Left lung (tissue), 10 donors: ENCODE results near the gene FOXP2. TPM values are rescaled to one million over a fixed set of nuclear protein-coding genes. Genes with fewer than 3 reads are reported as not detected.

Experiments
- ATAC-seq: fragments of 200-7000 bp; cut with Tn5 transposase; one replicate; pipeline ENCODE4 v1.9.1; 2020; ENCODE audit warnings: moderate library complexity
- DNase-seq, 4 donors: peaks; one replicate each; pipeline ENCODE4 v3.0.0-alpha.2; 2013 to 2020
- H3K27ac ChIP-seq, 2 donors: fragments of 200-600 bp; sonication (generic) in 1 of 2; one replicate each; pipeline versions ENCODE4 v1.5.0 to v1.8.0; 2020 to 2021
- H3K27me3 ChIP-seq, 2 donors: fragments of 200-600 bp; sonication (generic) in 1 of 2; one replicate each; pipeline versions ENCODE4 v1.5.0 to v1.8.0; 2020 to 2021
- H3K36me3 ChIP-seq, 2 donors: fragments of 200-600 bp; sonication (generic) in 1 of 2; one replicate each; pipeline versions ENCODE4 v1.5.0 to v1.8.0; 2020 to 2021
- H3K4me1 ChIP-seq, 2 donors: fragments of 200-600 bp; one replicate each; pipeline ENCODE4 v1.8.0; 2021
- H3K4me3 ChIP-seq, 2 donors: fragments of 200-600 bp; sonication (generic) in 1 of 2; one replicate each; pipeline versions ENCODE4 v1.5.0 to v1.8.0; 2020 to 2021; ENCODE audit warnings: mild to moderate bottlenecking in 1 of 2
- H3K9me3 ChIP-seq, 2 donors: fragments of 200-600 bp; sonication (generic) in 1 of 2; one replicate each; pipeline versions ENCODE4 v1.5.0 to v1.8.0; 2020 to 2021
- intact Hi-C, 2 donors: fragments of 100-400 bp; cut with DNase I; formaldehyde crosslinking; loops; one replicate each; pipeline versions ENCODE4 v1.11.2 to v1.14.2; 2022
- polyA plus RNA-seq, 6 donors: library from polyadenylated mRNA; unstranded; fragments of 120-200 nt; gene quantifications; one replicate each; pipeline ENCODE4 v1.2.1, GENCODE V29; 2013; ENCODE audit not compliant: insufficient read length in 6 of 6
- total RNA-seq, 2 donors: library from RNA; stranded (reverse); fragmentation: NEBNext Ultra II Directional; extraction: Animal tissue kit (Norgen Biotek cat#: 25700); gene quantifications; one replicate each; pipeline ENCODE4 v1.2.1, GENCODE V29; 2021
- TF ChIP-seq, protein P1 (sequence below), 2 donors: fragments of 200-600 bp; sonication (generic) in 1 of 2; IDR thresholded peaks; one replicate each; pipeline versions ENCODE4 v1.5.0 to v1.8.0; 2021; ENCODE audit warnings: antibody characterized with exemption in 2 of 2
- donor health status: DM: no; HTN: yes; CAD: no.
- donor health status: DM: no; HTN: no; CAD: no.

FOXP2 gene
- total and polyA plus RNA-seq, 8 donors: 5.9 to 86.8 (median 50.3) TPM

DNA sequence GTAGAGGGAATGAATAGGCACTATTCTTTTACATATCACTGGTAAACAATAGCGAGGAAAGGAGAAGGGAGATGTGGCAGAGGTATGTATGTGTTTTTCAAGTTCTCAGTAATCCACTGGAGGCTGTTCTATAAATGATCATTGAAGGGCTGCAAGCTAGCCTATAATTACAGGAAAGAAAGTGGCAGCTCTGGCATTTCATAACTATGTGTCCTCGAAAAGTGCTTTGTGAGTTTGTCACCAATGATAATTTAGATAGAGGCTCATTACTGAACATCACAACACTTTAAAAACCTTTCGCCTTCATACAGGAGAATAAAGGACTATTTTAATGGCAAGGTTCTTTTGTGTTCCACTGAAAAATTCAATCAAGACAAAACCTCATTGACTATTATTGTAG lies 235.1 kb downstream of the FOXP2 start:
- Histone ChIP-seq H3K36me3 (no peaks in the 10 kb centered on the region), H3K4me3 (no peak overlapping the region), H3K27me3 (no peaks in the 10 kb centered on the region), H3K9me3 (no peaks in the 10 kb centered on the region), H3K27ac (no peak overlapping the region), H3K4me1 (no peaks in the 10 kb centered on the region)
- ATAC-seq: no peak
- intact Hi-C loops: no loop called here
- TF ChIP-seq, protein P1, sequence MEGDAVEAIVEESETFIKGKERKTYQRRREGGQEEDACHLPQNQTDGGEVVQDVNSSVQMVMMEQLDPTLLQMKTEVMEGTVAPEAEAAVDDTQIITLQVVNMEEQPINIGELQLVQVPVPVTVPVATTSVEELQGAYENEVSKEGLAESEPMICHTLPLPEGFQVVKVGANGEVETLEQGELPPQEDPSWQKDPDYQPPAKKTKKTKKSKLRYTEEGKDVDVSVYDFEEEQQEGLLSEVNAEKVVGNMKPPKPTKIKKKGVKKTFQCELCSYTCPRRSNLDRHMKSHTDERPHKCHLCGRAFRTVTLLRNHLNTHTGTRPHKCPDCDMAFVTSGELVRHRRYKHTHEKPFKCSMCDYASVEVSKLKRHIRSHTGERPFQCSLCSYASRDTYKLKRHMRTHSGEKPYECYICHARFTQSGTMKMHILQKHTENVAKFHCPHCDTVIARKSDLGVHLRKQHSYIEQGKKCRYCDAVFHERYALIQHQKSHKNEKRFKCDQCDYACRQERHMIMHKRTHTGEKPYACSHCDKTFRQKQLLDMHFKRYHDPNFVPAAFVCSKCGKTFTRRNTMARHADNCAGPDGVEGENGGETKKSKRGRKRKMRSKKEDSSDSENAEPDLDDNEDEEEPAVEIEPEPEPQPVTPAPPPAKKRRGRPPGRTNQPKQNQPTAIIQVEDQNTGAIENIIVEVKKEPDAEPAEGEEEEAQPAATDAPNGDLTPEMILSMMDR (IDR thresholded peaks at IDR 0.05): no peak
- no peak for DNase-seq

DNA sequence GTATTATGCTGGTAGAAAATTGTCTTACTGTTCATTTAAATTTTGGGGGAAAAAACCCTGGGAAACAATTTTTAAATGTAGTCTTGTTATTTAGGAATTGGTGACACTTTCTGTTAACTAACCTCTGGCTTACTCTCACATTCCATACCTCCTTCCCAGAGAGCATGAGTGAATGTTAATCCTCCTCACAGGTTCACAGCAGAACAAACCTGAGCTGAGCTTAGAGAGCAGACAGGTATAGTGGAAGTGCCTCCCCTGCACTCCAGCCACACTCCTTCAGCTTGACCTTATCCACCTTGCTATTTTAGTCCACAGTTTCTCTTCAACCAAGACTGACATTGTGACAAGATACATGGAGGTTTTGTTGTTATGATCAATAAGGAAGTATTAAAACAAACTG lies 235.9 kb downstream of the FOXP2 start:
- ATAC-seq: no peak
- no peak for DNase-seq
- intact Hi-C loops: no loop called here
- no peaks in the 10 kb centered on the region for H3K36me3 ChIP-seq
- TF ChIP-seq, protein P1 (IDR thresholded peaks at IDR 0.05): no peak
- no peaks in the 10 kb centered on the region for H3K27me3 ChIP-seq
- H3K4me3 ChIP-seq: no peak overlapping the region
- no peaks in the 10 kb centered on the region for H3K9me3 ChIP-seq
- H3K27ac ChIP-seq: no peak overlapping the region
- H3K4me1 ChIP-seq: no peaks in the 10 kb centered on the region

DNA sequence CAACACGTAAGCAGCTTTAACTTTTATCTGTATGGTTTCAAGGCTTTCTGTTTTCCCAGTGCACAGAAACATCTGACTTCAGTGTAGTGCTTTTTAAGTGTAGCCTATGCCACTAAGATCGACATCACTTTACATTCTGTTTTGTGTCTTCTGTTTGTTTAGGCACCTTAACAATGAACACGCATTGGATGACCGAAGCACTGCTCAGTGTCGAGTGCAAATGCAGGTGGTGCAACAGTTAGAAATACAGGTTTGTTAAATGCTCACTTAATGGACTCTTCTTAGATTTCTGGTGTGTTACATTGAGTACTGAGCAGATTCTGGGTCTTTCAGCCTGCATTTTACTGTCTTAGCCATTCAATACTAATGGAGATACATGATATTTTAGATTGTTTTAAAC lies 237.4 kb downstream of the FOXP2 start:
- TF ChIP-seq, protein P1 (IDR thresholded peaks at IDR 0.05): no peak
- DNase-seq: no peak
- Histone ChIP-seq H3K4me3 (no peak overlapping the region), H3K36me3 (no peaks in the 10 kb centered on the region), H3K4me1 (no peaks in the 10 kb centered on the region), H3K27me3 (no peaks in the 10 kb centered on the region), H3K9me3 (no peaks in the 10 kb centered on the region), H3K27ac (no peak overlapping the region)
- intact Hi-C loops: no loop called here
- no peak for ATAC-seq

DNA sequence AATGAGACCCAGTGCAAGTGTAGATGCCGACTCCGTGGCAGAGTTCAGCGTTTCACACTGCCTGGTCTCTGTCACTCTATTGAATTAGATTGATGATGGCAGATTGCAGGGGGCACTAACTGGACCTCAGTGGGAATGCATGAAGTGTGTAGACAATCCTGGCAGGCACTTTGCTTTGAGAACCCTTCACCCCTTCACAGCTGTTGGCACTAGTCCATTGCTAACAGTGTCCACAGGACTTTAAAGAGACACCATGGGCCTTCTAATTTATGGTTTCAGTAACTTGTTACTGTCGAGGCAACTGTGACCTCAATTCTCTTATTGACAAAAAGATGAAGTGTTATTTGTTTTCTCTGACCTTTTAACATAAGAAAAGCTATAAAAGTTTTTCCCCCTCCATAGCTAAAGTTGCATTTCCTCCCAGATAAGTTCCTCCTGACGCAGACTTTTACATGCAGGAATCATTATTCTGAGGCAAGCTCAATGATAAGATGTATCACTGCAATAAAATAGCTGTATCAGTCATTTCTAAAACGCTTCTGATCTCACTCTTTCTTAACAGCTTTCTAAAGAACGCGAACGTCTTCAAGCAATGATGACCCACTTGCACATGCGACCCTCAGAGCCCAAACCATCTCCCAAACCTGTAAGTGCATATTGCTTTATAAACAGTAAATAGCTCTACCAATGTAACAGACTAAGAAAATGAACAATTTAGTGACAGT lies 238.9 kb downstream of the FOXP2 start:
- intact Hi-C loops: no loop called here
- H3K9me3 ChIP-seq: no peaks in the 10 kb centered on the region
- no peaks in the 10 kb centered on the region for H3K36me3 ChIP-seq
- no peaks in the 10 kb centered on the region for H3K27me3 ChIP-seq
- TF ChIP-seq, protein P1 (IDR thresholded peaks at IDR 0.05): no peak
- ATAC-seq (no peak), DNase-seq (peak in 1 of 4 donors; percentile 20)
- H3K4me1 ChIP-seq: no peaks in the 10 kb centered on the region
- no peak overlapping the region for H3K4me3 ChIP-seq
- no peak overlapping the region for H3K27ac ChIP-seq

DNA sequence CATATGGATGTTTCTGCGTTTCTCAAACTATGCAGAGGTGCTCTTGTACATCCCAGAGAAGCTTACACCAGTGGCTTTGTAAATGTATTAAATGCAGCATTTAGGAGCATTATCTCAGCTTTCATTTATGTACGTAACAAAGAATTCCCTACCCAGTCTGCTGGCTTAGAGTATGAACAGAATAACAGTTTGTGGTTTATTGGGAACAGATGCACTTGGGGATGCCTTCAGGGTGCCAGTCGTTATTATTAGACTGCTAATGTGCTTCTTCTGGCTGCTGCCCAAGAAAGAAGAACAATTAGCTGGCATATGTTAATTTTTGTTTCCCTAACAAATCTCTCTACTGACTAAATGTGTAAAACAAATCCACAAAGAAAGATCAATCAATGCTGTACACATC lies 241.9 kb downstream of the FOXP2 start:
- Histone ChIP-seq H3K36me3 (no peaks in the 10 kb centered on the region), H3K27ac (no peak overlapping the region), H3K4me3 (no peak overlapping the region), H3K4me1 (no peaks in the 10 kb centered on the region), H3K9me3 (no peaks in the 10 kb centered on the region), H3K27me3 (no peaks in the 10 kb centered on the region)
- TF ChIP-seq, protein P1 (IDR thresholded peaks at IDR 0.05): no peak
- DNase-seq (no peak), ATAC-seq (no peak)
- intact Hi-C loops: no loop called here
